Panc1 (cell line): Measurements from ENCODE around the gene SLC22A16.

Experiments used
- CTCF ChIP-seq: fragments of 450-650 bp; IDR thresholded peaks from 2 replicates; pipeline ENCODE4 v1.5.1; 2017; ENCODE audit warnings: mild to moderate bottlenecking
- POLR2AphosphoS5 ChIP-seq: IDR thresholded peaks from 2 replicates; pipeline ENCODE4 v1.6.1; 2012; ENCODE audit warnings: mild to moderate bottlenecking, low read depth, low read length, moderate library complexity
- TCF7L2 ChIP-seq: IDR thresholded peaks from 2 replicates; pipeline ENCODE4 v1.6.1; 2011; ENCODE audit warnings: mild to moderate bottlenecking, low read depth, low read length, inconsistent platforms

- TF ChIP-seq CTCF = no peak
- no peak for TF ChIP-seq POLR2AphosphoS5
- no peak for TF ChIP-seq TCF7L2
These were observed 61.7 kb downstream of the SLC22A16 start for GRCh38 chr6:110414669-110415068.
